Measurements from ENCODE around the gene FAM83G.
"Not testable (repeated sequence)": the region's sequence is repeated elsewhere in the genome, so short reads cannot be mapped to it uniquely, and the experiment has no call there.

DNA sequence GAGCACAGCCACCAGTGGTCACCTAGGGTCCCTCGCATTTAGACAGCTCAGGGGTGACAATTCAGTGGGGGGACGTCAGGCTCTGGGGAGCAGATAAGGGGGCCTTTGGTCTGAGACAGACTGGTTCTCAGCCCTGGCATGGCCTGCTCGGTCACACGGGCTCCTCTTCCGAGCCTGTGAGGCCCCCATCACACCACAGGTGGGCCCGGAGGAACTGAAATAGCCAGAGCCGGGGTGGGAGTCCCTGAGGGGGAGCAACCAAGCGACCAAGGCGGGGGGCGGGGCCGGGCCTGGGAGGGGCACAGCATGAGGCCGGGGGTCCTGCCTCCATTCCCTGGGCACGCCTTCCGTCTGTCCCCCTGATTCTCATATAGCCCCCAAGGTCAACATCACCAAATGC is 37.8 kb upstream of the FAM83G start:
- TF ChIP-seq, protein P1, sequence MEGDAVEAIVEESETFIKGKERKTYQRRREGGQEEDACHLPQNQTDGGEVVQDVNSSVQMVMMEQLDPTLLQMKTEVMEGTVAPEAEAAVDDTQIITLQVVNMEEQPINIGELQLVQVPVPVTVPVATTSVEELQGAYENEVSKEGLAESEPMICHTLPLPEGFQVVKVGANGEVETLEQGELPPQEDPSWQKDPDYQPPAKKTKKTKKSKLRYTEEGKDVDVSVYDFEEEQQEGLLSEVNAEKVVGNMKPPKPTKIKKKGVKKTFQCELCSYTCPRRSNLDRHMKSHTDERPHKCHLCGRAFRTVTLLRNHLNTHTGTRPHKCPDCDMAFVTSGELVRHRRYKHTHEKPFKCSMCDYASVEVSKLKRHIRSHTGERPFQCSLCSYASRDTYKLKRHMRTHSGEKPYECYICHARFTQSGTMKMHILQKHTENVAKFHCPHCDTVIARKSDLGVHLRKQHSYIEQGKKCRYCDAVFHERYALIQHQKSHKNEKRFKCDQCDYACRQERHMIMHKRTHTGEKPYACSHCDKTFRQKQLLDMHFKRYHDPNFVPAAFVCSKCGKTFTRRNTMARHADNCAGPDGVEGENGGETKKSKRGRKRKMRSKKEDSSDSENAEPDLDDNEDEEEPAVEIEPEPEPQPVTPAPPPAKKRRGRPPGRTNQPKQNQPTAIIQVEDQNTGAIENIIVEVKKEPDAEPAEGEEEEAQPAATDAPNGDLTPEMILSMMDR (conservative IDR thresholded peaks at IDR 0.05; ENCODE audit: low read depth in 2 of 2), result not testable (repeated sequence)
- not testable (repeated sequence) for TF ChIP-seq POLR2AphosphoS5 (IDR thresholded peaks at IDR 0.05; ENCODE audit: low read depth); EZH2 (IDR thresholded peaks at IDR 0.05; ENCODE audit: low read depth, unreplicated experiment); CREB1 (CRISPR knock-in tag; IDR thresholded peaks at IDR 0.05; ENCODE audit: low read depth); EZH2phosphoT487 (IDR thresholded peaks at IDR 0.05; ENCODE audit: unreplicated experiment)
- TF ChIP-seq, protein P2, sequence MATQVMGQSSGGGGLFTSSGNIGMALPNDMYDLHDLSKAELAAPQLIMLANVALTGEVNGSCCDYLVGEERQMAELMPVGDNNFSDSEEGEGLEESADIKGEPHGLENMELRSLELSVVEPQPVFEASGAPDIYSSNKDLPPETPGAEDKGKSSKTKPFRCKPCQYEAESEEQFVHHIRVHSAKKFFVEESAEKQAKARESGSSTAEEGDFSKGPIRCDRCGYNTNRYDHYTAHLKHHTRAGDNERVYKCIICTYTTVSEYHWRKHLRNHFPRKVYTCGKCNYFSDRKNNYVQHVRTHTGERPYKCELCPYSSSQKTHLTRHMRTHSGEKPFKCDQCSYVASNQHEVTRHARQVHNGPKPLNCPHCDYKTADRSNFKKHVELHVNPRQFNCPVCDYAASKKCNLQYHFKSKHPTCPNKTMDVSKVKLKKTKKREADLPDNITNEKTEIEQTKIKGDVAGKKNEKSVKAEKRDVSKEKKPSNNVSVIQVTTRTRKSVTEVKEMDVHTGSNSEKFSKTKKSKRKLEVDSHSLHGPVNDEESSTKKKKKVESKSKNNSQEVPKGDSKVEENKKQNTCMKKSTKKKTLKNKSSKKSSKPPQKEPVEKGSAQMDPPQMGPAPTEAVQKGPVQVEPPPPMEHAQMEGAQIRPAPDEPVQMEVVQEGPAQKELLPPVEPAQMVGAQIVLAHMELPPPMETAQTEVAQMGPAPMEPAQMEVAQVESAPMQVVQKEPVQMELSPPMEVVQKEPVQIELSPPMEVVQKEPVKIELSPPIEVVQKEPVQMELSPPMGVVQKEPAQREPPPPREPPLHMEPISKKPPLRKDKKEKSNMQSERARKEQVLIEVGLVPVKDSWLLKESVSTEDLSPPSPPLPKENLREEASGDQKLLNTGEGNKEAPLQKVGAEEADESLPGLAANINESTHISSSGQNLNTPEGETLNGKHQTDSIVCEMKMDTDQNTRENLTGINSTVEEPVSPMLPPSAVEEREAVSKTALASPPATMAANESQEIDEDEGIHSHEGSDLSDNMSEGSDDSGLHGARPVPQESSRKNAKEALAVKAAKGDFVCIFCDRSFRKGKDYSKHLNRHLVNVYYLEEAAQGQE (IDR thresholded peaks at IDR 0.05; ENCODE audit: unreplicated experiment), result not testable (repeated sequence)
- TF ChIP-seq, protein P3, sequence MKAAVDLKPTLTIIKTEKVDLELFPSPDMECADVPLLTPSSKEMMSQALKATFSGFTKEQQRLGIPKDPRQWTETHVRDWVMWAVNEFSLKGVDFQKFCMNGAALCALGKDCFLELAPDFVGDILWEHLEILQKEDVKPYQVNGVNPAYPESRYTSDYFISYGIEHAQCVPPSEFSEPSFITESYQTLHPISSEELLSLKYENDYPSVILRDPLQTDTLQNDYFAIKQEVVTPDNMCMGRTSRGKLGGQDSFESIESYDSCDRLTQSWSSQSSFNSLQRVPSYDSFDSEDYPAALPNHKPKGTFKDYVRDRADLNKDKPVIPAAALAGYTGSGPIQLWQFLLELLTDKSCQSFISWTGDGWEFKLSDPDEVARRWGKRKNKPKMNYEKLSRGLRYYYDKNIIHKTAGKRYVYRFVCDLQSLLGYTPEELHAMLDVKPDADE (IDR thresholded peaks at IDR 0.05), result not testable (repeated sequence)
